Small intestine (tissue), 7 donors: ENCODE measurements around the gene PARD3. TPM values are rescaled to one million over a fixed set of nuclear protein-coding genes. Genes with fewer than 3 reads are reported as not detected.

Source experiments
- DNase-seq, 2 donors: peaks; one replicate each; pipeline versions ENCODE4 v3.0.0 to v3.0.0-alpha.2; 2013
- FAIRE-seq: peaks from 2 replicates; lab custom pipeline; 2012; peaks lifted over from hg19 to GRCh38; lab: Jason Lieb, UNC
- H3K27ac ChIP-seq, 3 donors: one replicate each; pipeline ENCODE4 v1.5.1; 2013; ENCODE audit warnings: low read length in 2 of 3, mild to moderate bottlenecking in 2 of 3, control low read depth in 1 of 3, inconsistent platforms in 1 of 3, low read depth in 1 of 3, moderate library complexity in 1 of 3
- H3K27me3 ChIP-seq, 3 donors: one replicate each; pipeline ENCODE4 v1.6.1; 2013; ENCODE audit warnings: low read length in 3 of 3, inconsistent platforms in 1 of 3; ENCODE audit not compliant: control insufficient read depth in 3 of 3, insufficient read depth in 3 of 3
- H3K36me3 ChIP-seq, 3 donors: one replicate each; pipeline ENCODE4 v1.6.1; 2013; ENCODE audit warnings: low read length in 3 of 3, inconsistent platforms in 1 of 3, low read depth in 1 of 3, mild to moderate bottlenecking in 1 of 3, moderate library complexity in 1 of 3; ENCODE audit not compliant: control insufficient read depth in 3 of 3, insufficient read depth in 2 of 3
- H3K4me1 ChIP-seq, 3 donors: one replicate each; pipeline ENCODE4 v1.6.1; 2013; ENCODE audit warnings: low read length in 2 of 3, inconsistent platforms in 1 of 3, low read depth in 1 of 3, mild to moderate bottlenecking in 1 of 3, moderate library complexity in 1 of 3; ENCODE audit not compliant: control insufficient read depth in 3 of 3, insufficient read depth in 2 of 3
- H3K4me3 ChIP-seq, 3 donors: one replicate each; pipeline ENCODE4 v1.5.1; 2013; ENCODE audit warnings: low read length in 3 of 3, control low read depth in 1 of 3, inconsistent platforms in 1 of 3, low read depth in 1 of 3, mild to moderate bottlenecking in 1 of 3, moderate library complexity in 1 of 3
- H3K9me3 ChIP-seq, 2 donors: one replicate each; pipeline ENCODE4 v1.6.1; 2013; ENCODE audit warnings: low read depth in 1 of 2, low read length in 1 of 2; ENCODE audit not compliant: control insufficient read depth in 2 of 2, insufficient read depth in 1 of 2
- WGBS, 3 donors: extraction: QIAGEN DNeasy Blood & Tissue Kit; methylation state at CpG; one replicate each; pipeline ENCODE4 v1.1.7; 2013; 5-methylcytosine and 5-hydroxymethylcytosine counted together
- polyA plus RNA-seq, 4 donors: library from polyadenylated mRNA; stranded (reverse) in 3 of 4; unstranded in 1 of 4; fragments of 200-250 nt in 3 of 4; fragments of 120-200 nt in 1 of 4; gene quantifications; one replicate each; pipeline versions ENCODE4 v1.2.1 to v1.2.3, GENCODE V29; 2013
- donor health status: healthy with polysubstance abuse.
- donor health status: control.
- donor health status: control.
- donor health status: Bipolar disorder and iron deficiency.
- donor health status: healthy.

PARD3 gene
- polyA plus RNA-seq, 4 donors = 14.3 to 24.3 (median 15.5) TPM

- Histone ChIP-seq H3K4me1 (no peaks in the 10 kb centered on the region), H3K4me3 (no peak overlapping the region), H3K27me3 (no peaks in the 10 kb centered on the region), H3K36me3 (no peaks in the 10 kb centered on the region), H3K27ac (peak overlapping the region in 1 of 3 donors; percentile 82), H3K9me3 (peaks cover 0 to 6% of the 10 kb centered on the region in 2 donors)
- DNase-seq (no peak), FAIRE-seq (no peak)
- 66 to 87% (median 75%) methylated on average over 3 of the region's 3 CpGs for WGBS, 3 donors
Observed at GRCh38 chr10:34526186-34526585, 288.9 kb downstream of the PARD3 start.

DNA sequence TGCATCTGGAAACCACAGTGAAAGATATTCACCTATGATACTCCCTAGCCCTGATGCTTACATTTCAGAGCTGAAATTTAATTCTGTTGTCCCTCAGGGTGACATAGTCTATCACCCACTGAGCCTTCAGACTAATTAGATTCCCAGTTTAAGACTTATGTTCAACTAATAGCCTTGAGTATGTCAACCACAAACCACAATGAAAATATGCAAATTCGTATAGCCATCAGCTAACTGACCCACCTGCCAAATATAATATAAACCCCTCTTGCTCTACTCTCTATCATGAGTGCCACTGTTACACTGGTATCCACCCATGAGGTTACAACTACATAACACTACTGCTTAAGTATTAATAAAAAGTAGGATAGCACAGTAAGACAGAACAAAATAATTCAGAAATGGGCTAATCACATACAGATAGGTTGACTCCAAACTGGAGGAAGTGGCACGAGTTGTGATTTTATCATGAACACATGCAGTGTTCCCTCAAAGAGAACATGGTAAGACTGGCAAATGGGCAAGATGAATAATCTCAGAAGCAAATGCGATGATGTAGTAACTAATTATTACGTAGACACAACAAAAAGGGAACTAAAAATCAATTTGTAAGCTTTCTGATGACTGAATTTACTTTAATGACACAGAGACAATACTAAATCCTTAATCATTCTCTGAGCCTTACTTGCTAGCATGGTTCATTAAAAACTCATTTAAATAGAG is 290.6 kb downstream of the PARD3 start:
- FAIRE-seq = no peak
- Histone ChIP-seq H3K36me3 (no peaks in the 10 kb centered on the region), H3K4me3 (no peak overlapping the region), H3K27me3 (no peaks in the 10 kb centered on the region), H3K4me1 (no peaks in the 10 kb centered on the region), H3K9me3 (no peaks in the 10 kb centered on the region), H3K27ac (no peak overlapping the region)
- WGBS, 3 donors = 86 to 96% (median 88%) methylated on average over 4 of the region's 4 CpGs
- no peak for DNase-seq

DNA sequence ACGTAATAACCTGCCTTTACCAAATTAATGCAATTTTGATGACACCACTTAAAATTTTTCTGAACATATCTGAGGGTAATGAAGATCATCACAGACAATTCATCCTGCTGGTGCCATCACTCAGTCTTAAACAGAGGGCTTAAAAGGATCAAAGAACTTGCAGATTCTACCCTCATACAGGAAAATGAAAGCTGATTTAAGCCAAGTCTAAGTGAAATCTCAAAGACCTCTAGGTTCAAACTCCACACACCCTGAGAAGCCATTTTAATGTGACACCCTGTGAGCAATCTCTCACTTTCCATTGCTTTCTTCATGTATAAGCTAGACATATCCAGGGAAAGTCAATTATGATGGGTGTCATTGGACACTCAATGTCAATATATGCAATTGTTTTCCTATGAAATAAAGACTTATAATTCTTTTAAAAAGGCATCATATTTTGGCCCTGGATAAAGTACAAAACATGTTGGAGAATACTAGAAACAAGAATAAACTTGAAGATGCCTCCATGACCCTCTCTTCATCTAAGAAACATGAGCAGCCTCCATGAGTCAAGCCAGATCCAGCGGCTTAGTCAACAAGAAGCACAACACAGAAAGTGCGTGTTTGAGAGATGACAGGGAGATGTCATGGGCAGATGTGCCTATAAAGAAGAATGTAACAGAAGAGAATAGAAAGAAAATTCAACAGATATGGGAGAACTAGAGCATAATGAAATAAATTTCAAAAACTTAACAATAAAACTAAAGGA is 291.9 kb downstream of the PARD3 start:
- Histone ChIP-seq H3K4me3 (no peak overlapping the region), H3K36me3 (no peaks in the 10 kb centered on the region), H3K27me3 (no peaks in the 10 kb centered on the region), H3K4me1 (no peaks in the 10 kb centered on the region), H3K27ac (no peak overlapping the region), H3K9me3 (no peaks in the 10 kb centered on the region)
- 84 to 92% (median 88%) methylated on average over 3 of the region's 3 CpGs for WGBS, 3 donors
- FAIRE-seq = no peak
- DNase-seq = no peak

GRCh38 chr10:34522546-34522945 is 292.6 kb downstream of the PARD3 start:
- 46 to 51% (median 50%) methylated on average over 6 of the region's 6 CpGs for WGBS, 3 donors
- no peak overlapping the region for H3K27ac ChIP-seq
- no peaks in the 10 kb centered on the region for H3K36me3 ChIP-seq
- no peaks in the 10 kb centered on the region for H3K9me3 ChIP-seq
- no peaks in the 10 kb centered on the region for H3K4me1 ChIP-seq
- peak; percentile 26 to 40 for DNase-seq
- H3K4me3 ChIP-seq = no peak overlapping the region
- no peaks in the 10 kb centered on the region for H3K27me3 ChIP-seq
- no peak for FAIRE-seq

DNA sequence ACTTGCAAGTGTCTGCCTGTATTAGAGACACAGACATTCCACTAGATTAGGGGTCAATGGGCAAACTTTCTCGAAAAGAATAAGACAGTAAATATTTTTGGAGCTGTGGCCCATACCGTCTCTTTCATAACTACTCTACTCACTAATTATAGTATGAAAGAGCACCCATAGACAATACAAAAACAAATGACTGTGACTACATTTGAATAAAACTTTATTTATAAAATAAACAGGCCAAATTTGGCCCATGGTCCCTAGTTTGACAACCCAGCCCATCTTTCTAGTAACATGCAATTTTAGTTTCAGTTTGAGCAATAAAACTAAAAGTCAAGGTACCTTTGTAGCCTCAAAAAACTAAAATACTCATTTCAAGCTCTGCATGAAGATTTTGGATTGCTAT is 294.6 kb downstream of the PARD3 start:
- Histone ChIP-seq H3K4me1 (no peaks in the 10 kb centered on the region), H3K27me3 (no peaks in the 10 kb centered on the region), H3K4me3 (no peak overlapping the region), H3K27ac (no peak overlapping the region), H3K9me3 (no peaks in the 10 kb centered on the region), H3K36me3 (no peaks in the 10 kb centered on the region)
- no peak for FAIRE-seq
- DNase-seq = no peak
- WGBS, 3 donors = 91% methylated on average over 2 of the region's 2 CpGs

GRCh38 chr10:34520084-34520483 is 295.0 kb downstream of the PARD3 start:
- 55 to 74% (median 65%) methylated on average over 7 of the region's 7 CpGs for WGBS, 3 donors
- Histone ChIP-seq H3K27me3 (no peaks in the 10 kb centered on the region), H3K4me1 (no peaks in the 10 kb centered on the region), H3K4me3 (no peak overlapping the region), H3K27ac (no peak overlapping the region), H3K36me3 (no peaks in the 10 kb centered on the region), H3K9me3 (no peaks in the 10 kb centered on the region)
- FAIRE-seq = no peak
- DNase-seq = peak in 1 of 2 donors; percentile 20

DNA sequence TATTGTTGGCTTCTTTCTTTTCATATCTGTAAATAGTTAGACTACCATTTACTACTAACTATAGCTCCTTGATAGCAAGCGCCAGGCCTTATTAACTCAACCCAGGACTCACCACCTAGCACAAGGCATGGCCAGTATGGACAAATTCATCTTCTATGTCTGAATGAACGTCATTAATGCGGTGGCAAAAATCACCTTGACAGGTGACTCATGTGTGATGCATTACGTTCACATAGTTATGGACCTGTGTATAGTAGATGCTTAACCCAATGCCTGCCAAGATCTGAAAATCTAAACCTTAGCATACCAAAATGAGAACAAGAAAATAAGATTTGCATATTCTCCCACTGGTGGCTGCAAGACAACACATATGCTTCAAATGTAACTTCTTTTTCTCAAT is 300.8 kb downstream of the PARD3 start:
- Histone ChIP-seq H3K4me1 (no peaks in the 10 kb centered on the region), H3K4me3 (no peak overlapping the region), H3K9me3 (no peaks in the 10 kb centered on the region), H3K36me3 (no peaks in the 10 kb centered on the region), H3K27ac (no peak overlapping the region), H3K27me3 (no peaks in the 10 kb centered on the region)
- DNase-seq = no peak
- no peak for FAIRE-seq
- WGBS, 3 donors = 90 to 95% (median 94%) methylated on average over 4 of the region's 4 CpGs

- DNase-seq = no peak
- Histone ChIP-seq H3K36me3 (no peaks in the 10 kb centered on the region), H3K4me3 (no peak overlapping the region), H3K27me3 (no peaks in the 10 kb centered on the region), H3K4me1 (no peaks in the 10 kb centered on the region), H3K9me3 (no peaks in the 10 kb centered on the region), H3K27ac (no peak overlapping the region)
- FAIRE-seq = no peak
- WGBS, 3 donors = 90 to 94% (median 93%) methylated on average over 2 of the region's 2 CpGs
Observed at GRCh38 chr10:34513636-34514035, 301.5 kb downstream of the PARD3 start.
